C4-2B (cell line): Measurements from ENCODE around the gene STPG2.

Source experiments
- H3K27ac ChIP-seq: fragments of 450-650 bp; 2 replicates; pipeline ENCODE4 v1.5.1; 2017
- CTCF ChIP-seq: fragments of 450-650 bp; conservative IDR thresholded peaks from 2 replicates; pipeline ENCODE4 v1.5.1; 2017; ENCODE audit warnings: mild to moderate bottlenecking
- ZFX ChIP-seq: fragments of 450-650 bp; IDR thresholded peaks from 2 replicates; pipeline ENCODE4 v1.6.1; 2017

Gene STPG2

GRCh38 chr4:98094118-98094517 lies 49.2 kb downstream of the STPG2 start:
- TF ChIP-seq CTCF (no peak), ZFX (no peak)
- H3K27ac ChIP-seq, result no peak overlapping the region

GRCh38 chr4:98093662-98094061 lies 49.6 kb downstream of the STPG2 start:
- TF ChIP-seq CTCF, result no peak
- no peak for TF ChIP-seq ZFX
- H3K27ac ChIP-seq, result no peak overlapping the region

GRCh38 chr4:98092833-98093439 lies 50.3 kb downstream of the STPG2 start:
- no peak overlapping the region for H3K27ac ChIP-seq
- peak; percentile 78 for TF ChIP-seq CTCF
- TF ChIP-seq ZFX, result no peak

- TF ChIP-seq CTCF (no peak), ZFX (no peak)
- H3K27ac ChIP-seq, result no peak overlapping the region
Measured at GRCh38 chr4:98081936-98082335, 61.3 kb downstream of the STPG2 start.

- no peak overlapping the region for H3K27ac ChIP-seq
Measured at GRCh38 chr4:98068495-98068894, 74.8 kb downstream of the STPG2 start.

GRCh38 chr4:98055800-98056501 lies 87.3 kb downstream of the STPG2 start:
- TF ChIP-seq CTCF (no peak; the same call in 1 of the 2 replicates), ZFX (no peak)

More at GRCh38 chr4:98068495-98068894, 74.8 kb downstream of the STPG2 start:
- TF ChIP-seq CTCF, result no peak

GRCh38 chr4:98046665-98047064 lies 96.6 kb downstream of the STPG2 start:
- TF ChIP-seq CTCF, result no peak
- TF ChIP-seq ZFX, result no peak
- no peak overlapping the region for H3K27ac ChIP-seq

More at GRCh38 chr4:98055800-98056501, 87.3 kb downstream of the STPG2 start:
- H3K27ac ChIP-seq, result no peak overlapping the region
